ENCODE data around the gene MKX.

Gene MKX

DNA sequence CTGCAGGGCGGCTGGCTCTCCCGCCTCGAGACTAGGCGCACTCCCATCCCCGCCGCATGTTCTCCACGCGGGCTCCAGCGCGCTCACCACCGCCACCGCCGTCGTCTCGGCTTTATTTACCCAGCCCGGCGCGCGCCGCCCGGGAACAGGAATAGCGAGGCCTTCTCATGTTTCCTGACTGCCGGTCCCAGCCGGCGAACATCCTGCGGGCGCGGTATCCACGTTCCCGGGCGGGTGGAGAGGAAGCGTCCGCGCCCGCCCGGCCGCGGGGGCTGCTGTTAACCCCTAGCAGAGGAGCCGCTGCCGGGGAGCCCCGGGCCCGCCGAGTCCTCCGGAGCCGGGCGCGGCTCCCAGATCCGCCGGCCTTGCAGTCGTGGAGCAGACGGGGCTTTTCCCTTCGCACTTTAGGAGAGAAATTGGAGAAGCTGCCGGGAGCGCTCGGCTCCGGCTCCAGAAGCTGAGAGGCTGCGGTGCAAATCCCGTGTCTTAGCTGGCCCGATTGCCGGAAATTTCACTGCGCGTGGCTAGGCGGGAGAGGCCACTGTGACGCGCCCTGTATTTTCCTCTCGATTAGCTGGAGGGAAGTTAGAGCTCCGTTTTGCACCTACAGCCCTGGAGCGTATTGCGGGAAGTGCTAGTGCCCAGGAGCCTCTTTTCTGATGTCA is at the start of gene MKX:
Gene MKX (minus strand): TSS at position 88 of the 665 bp plus-strand sequence. CDS start 2,404 bp downstream, outside the sequence.
- peak; percentile 14 for DNase-seq

DNA sequence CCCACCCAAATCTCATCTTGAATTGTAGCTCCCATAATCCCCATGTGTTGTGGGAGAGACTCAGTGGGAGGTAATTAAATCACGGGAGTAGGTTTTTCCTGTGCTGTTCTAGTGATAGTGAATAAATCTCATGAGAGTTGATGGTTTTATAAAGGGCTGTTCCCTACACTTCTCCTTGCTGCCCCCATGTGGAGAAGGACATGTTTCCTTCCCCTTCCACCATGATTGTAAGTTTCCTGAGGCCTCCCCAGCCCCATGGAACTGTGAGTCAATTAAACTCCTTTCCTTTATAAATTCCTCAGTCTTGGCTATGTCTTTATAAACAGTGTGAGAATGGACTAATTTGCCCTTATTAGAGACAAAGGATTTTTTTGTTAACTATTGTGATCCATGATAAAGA is 48.5 kb upstream of the MKX start:
- DNase-seq: peak; percentile 25

- DNase-seq: no peak
These were observed 46.6 kb upstream of the MKX start for GRCh38 chr10:27792216-27792615.

- no peak for DNase-seq
These were observed 38.7 kb upstream of the MKX start for GRCh38 chr10:27784272-27784671.

- peak; percentile 61 for DNase-seq
These were observed 38.0 kb upstream of the MKX start for GRCh38 chr10:27783660-27784059.

DNA sequence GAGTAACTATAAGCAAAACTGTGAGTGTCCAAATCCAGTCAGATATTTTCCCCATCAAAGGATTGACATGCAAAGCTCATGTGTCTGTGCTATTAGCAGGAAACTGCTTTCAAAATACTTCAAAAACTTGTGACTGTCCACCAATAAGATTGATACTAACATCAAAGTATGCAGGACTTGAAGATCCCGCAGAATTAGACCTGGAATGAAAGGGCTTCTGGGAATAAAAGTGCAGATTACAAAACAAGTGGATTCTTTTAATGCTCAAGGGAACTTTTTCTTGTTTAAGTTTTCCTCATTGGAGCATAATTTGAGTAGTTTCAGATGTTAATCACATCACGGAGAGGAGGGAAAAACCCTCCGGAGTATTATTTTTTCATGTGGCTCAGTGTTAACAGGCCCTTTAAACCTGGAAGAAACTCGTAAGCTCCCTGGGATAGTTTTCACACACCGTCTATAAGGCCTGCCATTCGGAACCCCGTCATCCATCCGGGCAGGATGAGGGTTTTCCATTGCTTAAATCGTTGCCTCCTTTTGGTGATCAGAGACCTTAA is 33.9 kb upstream of the MKX start:
- no peak for DNase-seq

GRCh38 chr10:27774831-27775230 is 29.2 kb upstream of the MKX start:
- DNase-seq: no peak

GRCh38 chr10:27771231-27771630 is 25.6 kb upstream of the MKX start:
- DNase-seq: no peak

GRCh38 chr10:27770181-27770580 is 24.6 kb upstream of the MKX start:
- no peak for DNase-seq

- no peak for DNase-seq
These were observed 15.2 kb upstream of the MKX start for GRCh38 chr10:27760867-27761266.

DNA sequence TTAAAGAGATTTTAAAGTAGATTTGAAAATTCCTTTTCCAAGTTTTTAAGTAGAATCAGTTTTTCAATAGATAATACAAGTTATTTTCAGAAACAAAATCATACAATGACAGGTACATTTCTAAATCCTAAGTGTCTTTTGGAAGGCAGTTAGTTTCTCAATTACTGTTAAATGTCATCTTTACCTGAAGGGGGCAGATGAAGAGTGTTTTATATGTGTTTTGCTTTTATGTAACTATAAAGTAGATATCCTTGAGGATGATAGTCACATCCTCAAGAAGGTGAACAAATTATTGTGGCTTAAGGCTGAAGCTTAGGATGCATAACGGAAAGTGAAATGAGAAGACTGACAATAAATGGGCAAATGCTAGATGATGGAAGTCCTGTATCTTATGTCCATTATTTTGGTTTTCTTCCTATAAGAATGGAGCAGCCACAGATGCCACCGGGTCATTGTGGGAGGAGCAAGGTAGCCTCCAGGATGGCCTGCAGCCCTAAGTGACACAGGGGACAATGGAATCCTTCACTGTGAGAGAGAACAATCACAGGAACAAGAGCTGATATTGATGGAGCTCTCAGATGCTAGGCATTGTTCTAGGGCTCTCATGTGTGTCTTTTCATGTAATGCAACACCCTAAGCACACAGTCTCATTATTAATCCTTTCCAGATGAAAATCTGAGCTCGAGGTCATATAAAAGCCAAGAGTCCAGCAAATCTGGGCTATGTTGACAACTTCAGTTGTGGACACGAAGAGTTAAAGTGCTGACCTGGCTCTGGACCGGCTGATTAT is 14.1 kb upstream of the MKX start:
- no peak for DNase-seq

GRCh38 chr10:27752673-27753237 is 7.1 kb upstream of the MKX start:
- DNase-seq: no peak

- DNase-seq: no peak
These were observed 3.0 kb upstream of the MKX start for GRCh38 chr10:27748601-27749000.

DNA sequence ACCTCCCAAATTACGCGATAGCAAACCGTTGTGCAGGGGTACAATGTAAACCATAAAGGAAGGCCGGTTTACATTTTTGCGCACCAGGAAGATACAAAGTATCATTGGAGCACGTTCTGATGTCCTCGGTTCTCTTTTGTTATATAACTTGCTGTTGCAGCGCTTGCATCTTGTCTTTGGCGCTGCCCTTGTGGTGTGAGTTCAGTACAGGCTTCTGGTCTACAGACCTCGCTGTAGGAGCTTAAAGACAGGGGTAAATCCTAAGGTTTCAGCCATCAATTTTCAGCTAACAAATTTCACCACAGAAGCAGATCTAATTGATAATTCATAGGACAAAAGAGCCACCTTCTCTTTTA is 1.5 kb upstream of the MKX start:
- DNase-seq: peak; percentile 21

GRCh38 chr10:27746397-27747095 is 927 bp upstream of the MKX start:
- DNase-seq: peak; percentile 5

- peak; percentile 32 for DNase-seq
These were observed 552 bp downstream of the MKX start for GRCh38 chr10:27744802-27745731.

DNA sequence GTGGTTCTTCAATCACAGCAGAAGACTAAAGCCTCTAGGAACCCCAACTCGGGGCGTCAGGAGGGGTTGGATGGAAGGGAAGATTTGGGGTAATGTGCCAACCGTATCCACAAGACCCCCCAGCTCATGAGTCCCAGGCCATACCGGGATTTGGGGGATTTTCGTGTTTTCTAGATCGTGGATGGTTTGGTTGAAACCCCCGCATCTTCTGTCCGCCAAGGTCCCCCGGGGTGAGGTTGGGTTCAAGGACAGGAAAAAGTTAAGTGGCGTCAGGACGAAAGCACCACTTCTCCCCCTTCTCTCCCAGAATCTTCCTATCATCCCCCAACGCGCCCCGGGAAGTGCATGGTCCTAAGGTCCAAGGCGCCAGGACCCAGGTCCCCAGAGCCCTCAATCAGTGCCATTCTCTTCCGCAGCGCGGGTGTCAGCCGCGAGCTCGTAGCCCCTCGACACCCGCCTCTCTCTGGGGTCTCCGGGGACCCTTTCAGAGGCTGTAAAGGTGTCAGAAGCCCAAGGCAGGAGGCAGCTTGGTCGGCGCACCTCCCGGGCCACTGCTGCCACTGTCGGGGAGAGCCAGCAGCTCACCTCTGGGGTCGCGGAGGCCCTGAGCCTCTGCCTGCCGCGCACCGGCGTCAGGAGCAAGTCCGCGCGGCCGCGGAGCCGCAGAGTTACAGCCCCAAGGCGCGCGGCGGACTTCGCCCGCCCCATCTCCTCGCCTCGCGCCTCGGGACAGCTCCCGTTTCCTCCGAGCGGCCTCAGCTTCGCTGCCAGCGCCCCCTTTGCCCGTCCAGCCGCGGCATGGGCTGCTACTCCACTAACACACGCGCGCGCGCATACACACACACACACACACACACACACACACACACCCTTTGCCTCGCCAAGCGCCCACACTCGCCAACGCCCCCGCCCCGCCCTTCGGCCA is 1.5 kb downstream of the MKX start:
- peak; percentile 42 for DNase-seq

DNA sequence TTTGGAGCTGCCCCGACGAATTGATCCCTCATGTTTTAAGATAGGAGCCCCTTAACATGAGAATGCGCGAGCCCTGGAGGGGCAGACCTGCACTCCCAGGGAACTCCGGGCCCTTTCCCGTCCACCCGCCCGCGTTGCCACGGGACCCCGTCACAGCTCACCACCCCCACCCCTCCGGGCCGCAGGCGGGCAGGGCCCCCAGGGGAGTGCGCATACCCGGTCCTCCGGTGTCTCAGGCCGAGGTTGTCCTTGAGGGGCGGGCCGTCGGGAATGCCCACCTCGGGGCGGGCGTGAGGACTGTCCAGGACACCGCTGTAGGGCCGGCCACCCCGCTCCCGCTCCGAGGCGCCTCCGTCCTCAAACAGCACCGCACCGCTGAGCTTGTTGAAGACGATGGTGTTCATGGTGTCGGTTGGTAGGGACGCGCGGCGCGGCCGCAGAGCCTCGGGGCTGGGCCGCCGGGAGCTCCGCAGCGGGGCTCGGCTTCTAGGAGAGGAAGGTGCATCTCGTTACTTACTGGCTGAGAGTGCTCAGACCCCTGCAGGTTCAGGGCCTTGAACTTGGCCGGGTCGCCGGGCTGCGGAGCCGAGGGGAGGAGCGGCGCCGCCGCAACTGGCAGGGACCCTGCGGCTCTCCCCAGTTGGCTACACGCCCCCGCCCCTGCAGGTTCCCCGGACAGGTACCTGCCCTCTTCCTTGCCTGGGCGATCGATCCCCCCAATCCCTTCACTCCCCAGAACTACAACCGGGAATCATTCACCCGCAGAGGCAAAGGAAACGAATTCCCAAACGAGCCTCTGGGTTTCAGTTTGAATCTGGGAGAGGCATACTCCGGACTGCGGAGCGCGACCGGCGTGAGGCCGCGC is 2.4 kb downstream of the MKX start:
- DNase-seq: peak; percentile 39

DNA sequence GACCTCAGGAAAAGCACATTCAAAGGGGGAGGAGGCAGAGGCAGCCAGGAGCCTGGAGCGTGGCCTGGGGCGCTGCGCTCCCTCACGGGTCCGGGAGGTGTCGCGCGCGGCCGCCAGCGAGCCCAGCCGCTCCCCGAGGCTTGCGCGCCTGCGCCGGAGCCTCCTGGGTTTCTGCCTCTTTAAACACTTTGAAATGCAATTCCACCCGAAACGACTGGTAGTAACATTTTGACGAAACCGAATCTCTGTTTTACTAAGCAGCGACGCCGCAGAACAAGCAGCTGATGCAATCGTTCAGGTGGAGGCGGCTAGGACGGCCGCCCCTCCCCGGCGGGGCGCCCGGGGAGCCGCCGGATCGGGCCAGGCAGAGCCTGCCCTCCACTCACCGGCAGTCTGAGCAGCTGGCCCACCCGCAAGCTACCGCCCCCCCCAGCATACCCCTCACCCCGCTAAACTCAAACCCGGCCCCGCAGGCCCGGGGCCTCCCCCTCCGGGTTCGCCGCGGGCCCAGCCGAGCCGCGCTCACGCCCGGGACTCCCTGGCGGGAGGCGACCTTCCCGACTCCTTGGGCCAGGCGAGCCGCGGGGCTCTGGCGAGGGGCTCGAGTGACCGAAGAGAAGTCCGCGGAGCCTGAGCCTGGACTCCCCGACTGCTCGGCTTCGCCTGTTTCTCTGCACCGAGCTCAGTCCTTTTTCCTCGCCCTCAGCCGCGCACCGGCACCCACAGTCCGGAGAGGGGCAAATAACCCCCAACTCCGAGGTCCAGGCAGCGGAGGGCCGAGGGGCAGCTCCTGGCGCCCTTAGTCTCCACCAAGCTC is 3.2 kb downstream of the MKX start:
- DNase-seq: peak; percentile 83

All from hematopoietic multipotent progenitor cell treated with erythropoietin and hydrocortisone succinate and interleukin-3 and kit ligand, for 6 days (in vitro differentiated cells).